Cardiac fibroblast (primary cell): Measurements from ENCODE around the gene ZBTB17.
A peak's percentile ranks its signal among the peaks of the same experiment; 100 is the strongest.

ENCODE experiments used
- DNase-seq, 2 donors: peaks; one replicate each; pipeline versions ENCODE4 v3.0.0 to v3.0.0-alpha.2; 2010; ENCODE audit warnings: low read depth in 2 of 2
- H3K4me3 ChIP-seq, 2 donors: replicated peaks in 1 of 2; 1 replicate in 1 of 2; 2 replicates in 1 of 2; pipeline ENCODE4 v1.5.1; 2011; ENCODE audit warnings: low read depth in 2 of 2, low read length in 2 of 2, mild to moderate bottlenecking in 2 of 2, moderate library complexity in 1 of 2
- TF ChIP-seq, protein P1 (sequence below): IDR thresholded peaks from one replicate; pipeline ENCODE4 v1.5.1; 2011; ENCODE audit warnings: low read depth, mild to moderate bottlenecking, low read length, inconsistent platforms

ZBTB17 gene

DNA sequence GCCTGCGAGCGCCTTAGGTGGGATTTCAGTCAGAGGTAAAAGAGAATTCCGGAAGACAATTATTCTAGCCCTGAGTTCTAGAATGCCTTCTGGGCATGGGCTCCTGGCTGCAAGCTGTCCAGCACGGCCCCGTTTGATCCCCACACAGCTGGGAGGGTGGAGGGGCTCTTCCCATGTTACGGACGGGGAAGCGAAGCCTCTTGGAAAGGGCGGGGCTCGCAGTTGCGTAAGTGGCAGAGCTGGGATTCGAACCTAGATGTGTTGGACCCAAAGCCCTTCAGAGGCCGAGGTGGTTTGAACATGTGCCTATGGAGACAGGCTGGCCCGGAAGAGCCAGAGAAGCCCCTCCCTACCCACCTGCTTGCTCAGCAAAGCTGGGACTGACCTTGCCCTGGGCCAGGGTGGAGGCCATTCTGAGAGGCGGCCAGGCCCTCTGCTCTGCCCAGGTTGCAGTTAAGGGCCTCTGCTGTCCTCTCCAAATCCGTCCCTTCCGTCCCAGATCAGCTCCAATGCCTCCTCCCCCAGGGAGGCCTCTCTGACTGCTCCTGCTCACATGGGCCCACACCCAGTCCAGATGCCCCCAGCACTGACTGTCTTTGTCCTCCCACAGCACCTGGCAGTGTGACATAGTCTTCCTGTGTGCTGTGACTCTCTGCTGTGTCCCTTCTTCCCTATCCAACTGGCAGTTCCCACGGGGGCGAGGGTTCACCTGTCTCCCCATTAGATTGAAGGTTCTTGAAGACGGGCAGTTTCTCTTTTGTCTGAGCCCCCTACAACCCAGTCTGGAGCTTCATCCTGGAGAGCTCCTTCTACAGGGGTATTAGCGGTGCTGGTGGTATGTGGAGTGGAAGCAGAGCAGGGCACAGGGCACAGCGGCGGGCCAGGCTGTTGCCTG lies 43.1 kb upstream of the ZBTB17 start:
- no peak overlapping the region for H3K4me3 ChIP-seq
- TF ChIP-seq, protein P1, sequence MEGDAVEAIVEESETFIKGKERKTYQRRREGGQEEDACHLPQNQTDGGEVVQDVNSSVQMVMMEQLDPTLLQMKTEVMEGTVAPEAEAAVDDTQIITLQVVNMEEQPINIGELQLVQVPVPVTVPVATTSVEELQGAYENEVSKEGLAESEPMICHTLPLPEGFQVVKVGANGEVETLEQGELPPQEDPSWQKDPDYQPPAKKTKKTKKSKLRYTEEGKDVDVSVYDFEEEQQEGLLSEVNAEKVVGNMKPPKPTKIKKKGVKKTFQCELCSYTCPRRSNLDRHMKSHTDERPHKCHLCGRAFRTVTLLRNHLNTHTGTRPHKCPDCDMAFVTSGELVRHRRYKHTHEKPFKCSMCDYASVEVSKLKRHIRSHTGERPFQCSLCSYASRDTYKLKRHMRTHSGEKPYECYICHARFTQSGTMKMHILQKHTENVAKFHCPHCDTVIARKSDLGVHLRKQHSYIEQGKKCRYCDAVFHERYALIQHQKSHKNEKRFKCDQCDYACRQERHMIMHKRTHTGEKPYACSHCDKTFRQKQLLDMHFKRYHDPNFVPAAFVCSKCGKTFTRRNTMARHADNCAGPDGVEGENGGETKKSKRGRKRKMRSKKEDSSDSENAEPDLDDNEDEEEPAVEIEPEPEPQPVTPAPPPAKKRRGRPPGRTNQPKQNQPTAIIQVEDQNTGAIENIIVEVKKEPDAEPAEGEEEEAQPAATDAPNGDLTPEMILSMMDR = no peak
- DNase-seq = no peak

DNA sequence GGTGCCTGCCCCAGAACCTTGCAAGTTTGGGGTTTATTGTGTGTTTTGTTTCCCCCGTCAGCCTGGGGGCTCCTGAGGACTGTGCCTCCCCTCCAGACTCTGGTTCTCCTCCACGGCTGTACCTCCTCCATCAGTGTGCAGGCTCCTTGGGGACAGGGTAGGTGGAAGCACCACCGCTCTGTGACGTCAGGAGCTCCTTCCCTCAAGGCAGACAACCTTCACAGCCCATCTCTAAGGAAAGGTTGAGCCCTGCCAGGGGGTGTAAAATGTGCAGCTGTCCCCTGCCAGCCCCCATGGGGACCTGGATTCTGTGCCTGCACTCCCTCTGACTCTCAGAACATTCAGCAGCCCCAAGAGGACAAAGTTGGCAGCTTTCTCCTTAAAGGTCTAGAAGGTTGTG lies 42.4 kb upstream of the ZBTB17 start:
- H3K4me3 ChIP-seq = no peak overlapping the region
- no peak for DNase-seq
- TF ChIP-seq, protein P1 = no peak

DNA sequence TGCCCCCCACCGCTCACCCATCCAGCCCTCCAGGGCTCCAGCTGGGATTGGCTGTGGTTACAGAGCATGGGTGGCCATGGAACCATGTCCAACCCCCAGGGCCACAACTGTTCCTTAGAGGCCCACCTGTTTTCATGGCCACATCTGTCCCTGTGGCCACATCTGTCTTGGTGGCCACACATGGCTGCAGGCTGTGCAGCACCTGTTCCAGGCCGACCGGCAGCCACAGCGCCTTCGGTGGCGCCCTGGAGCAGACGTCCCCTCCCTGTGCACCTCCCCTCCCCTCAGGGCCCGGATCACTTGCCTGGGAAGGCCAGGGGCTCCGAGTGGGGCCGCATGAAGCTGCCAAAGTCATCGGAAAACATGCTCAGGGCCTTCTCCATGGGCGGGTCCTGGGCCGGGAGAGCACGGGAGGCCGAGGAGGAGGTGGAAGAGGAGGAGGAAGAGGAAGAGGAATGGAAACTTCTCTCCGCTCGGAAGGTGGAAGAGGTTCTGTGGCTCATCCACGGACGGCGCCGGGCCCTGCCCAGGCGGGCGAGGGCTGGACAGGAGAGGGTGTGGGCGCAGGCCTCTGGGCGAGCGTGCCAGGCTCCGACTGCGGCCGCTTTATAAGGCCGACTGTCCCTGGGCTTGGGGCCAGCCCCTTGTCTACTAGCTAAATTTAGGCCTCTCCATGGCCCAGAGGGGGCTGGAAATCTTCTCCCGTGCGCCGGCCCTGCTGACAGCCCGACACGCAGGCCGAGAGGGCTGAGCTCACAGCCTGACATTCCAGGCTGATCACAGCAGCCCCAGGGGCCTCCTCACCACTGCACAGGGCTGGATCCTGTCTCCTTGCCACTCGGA lies 41.8 kb upstream of the ZBTB17 start, which contains the start of gene HSPB7:
Gene HSPB7 (minus strand): TSS at position 583 of the 843 bp plus-strand sequence. CDS start 80 bp downstream, at position 503.
- DNase-seq = peak; percentile 63 to 94
- TF ChIP-seq, protein P1 = no peak
- H3K4me3 ChIP-seq = no peak within 1 kb of the TSS

DNA sequence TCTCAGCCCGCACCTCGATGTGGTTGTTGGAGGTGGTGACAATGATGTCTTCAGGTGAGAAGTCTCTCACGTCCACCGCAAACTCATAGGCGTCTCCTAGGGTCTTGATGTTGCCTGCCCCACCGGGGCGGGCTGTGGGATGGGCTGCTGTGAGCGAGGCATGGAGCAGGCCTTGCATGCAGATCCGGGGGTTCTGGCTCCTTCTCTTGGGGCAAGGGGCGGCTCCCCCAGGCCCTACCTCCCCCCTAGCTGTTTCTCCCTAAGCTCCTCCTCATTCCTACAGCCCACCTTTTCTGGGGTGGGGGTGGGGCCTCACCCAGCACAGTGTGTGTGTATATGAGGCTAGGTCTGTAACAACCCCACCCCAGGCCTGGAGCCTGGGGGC lies 41.2 kb upstream of the ZBTB17 start:
- no peak for DNase-seq
- no peak overlapping the region for H3K4me3 ChIP-seq
- TF ChIP-seq, protein P1 = no peak

GRCh38 chr1:16015960-16016901 lies 40.3 kb upstream of the ZBTB17 start:
- TF ChIP-seq, protein P1 = no peak
- no peak for DNase-seq
- no peak overlapping the region for H3K4me3 ChIP-seq

GRCh38 chr1:16015491-16015890 lies 39.6 kb upstream of the ZBTB17 start:
- TF ChIP-seq, protein P1 = no peak
- DNase-seq = no peak
- H3K4me3 ChIP-seq = no peak overlapping the region
